GM18502 (cell line): ENCODE results near the gene EYA2.
A peak's percentile ranks its signal among the peaks of the same experiment; 100 is the strongest.

Experiments
- ATAC-seq: cut with Tn5 transposase; IDR thresholded peaks from one replicate; pipeline ENCODE4 v1.9.1; 2021; ENCODE audit warnings: mild to moderate bottlenecking; ENCODE audit not compliant: unreplicated experiment, poor library complexity

EYA2 gene

DNA sequence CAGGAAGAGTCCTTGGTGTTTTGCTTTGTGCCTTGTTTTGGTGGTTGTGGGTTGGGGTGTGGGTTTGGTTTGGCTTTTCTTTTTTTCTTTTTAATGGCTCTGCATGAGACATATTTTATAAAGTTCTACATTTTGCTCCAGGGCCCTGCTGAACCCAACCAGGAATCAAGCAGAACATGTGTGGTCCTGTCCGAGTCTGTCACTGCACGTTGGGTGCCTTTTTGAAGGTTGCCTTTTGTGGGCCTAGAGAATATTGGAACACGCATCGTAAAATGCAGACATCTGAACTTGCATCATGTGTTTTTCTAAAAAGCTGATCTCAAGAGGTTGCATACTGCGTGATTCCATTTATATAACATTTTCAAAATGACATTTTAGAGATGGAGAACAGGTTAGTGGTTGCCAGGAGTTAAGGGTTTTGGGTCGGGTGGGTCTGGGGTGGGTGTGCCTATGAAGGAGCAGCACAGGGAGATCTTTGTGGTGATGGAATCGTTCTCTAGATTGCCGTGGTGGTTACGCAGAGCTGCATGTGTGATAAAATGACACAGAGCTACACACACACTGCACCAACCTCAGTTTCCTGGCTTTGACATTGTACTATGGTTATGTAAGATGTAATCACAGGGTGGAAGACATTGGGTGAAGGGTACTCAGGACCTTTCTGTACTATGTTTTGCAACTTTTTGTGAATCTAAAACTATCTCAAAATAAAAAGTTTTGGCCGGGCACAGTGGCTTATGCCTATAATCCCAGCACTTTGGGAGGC lies 80.2 kb downstream of the EYA2 start:
- ATAC-seq: no peak

DNA sequence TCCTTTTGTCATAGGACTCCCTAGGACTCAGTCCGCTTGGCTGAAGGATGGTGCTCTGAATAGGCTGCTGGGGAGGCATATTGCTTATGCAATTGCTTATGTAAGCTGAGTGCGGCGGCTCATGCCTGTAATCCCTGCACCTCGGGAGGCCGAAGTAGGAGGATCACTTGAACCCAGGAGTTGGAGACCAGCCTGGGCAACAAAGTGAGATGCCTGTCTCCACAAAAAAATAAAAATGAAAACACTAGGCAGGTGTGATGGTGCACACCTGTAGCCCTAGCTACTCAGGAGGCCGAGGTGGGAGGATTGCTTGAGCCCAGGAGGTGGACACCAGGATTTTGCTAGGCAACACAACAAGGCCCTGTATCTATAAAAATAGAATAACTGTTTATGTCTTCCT lies 81.3 kb downstream of the EYA2 start:
- no peak for ATAC-seq

DNA sequence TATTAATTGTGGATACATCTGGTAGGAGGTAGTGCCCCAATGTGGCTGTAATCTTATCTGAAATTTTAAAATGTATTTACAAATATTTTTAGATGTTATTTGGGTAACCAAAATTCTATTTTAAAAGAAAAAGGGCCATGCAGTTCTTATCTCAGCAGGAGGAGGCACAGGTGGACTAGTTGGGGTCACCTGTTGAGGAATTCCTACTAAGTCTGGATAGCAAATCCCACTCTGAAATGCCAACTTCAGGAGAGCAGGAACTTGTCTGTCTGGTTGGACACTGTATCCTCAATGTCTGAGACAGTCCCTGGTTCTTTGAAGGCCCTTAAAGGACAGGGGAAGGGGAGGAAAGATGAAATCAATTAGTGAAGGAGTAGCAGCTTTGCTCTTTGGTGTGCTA lies 82.6 kb downstream of the EYA2 start:
- no peak for ATAC-seq

DNA sequence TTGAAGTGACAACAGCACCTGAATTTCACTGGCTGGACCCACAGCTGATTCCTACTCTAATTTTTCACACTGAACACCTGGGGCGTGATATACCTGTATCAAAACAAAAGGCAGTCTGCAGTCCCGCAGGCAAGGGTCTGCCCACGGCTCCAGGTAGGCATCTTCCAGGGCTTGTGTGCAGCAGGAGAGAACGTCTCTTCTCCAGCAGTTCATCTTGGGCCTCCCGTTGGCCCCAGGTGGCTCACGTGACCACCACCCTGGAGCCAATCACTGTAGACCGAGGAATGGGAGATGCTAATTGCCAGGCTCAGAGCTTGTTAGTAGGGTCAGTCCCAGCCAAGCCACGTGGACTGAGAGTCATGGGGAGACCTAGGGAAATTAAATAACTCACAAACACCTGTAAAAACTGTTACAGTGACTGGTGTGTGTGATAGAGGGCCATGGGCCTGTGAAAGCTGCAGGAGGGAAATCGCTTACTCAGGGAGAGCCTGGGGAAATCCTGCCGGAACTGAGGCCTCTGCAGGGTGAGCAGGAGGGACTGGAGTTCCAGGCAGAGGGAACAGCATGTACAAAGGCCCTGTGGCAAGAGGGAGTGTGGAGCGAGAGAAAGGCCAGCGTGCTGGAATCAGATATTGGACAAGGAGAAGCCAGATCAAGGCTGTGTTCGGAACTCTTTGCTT lies 83.4 kb downstream of the EYA2 start:
- no peak for ATAC-seq

DNA sequence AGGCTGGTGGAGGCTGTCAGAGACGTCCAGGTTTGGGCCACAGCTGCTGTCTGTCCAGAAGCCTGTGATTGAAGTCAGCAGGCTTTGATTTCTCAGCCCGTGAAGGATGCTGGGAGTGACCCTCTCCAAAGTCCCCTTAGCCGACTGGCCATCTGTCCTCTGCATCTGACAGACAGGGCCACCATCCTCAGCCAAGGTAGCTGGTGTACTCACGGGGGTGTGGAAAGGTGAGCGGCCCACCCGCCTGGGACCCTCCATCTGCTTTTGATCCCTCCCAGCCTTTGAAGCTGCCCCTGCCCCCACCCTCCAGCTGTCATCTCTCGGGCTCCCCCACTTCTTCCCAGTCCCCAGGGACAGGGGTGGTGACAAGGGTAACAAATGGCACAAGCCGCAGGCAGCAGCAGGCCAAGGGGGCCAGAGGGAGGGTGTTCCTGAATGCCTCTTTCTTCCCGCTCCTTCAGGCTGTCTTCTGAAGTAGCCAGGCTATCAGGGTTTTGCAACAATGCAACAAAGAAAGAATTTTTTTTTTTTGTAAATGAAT lies 84.4 kb downstream of the EYA2 start:
- ATAC-seq: no peak

DNA sequence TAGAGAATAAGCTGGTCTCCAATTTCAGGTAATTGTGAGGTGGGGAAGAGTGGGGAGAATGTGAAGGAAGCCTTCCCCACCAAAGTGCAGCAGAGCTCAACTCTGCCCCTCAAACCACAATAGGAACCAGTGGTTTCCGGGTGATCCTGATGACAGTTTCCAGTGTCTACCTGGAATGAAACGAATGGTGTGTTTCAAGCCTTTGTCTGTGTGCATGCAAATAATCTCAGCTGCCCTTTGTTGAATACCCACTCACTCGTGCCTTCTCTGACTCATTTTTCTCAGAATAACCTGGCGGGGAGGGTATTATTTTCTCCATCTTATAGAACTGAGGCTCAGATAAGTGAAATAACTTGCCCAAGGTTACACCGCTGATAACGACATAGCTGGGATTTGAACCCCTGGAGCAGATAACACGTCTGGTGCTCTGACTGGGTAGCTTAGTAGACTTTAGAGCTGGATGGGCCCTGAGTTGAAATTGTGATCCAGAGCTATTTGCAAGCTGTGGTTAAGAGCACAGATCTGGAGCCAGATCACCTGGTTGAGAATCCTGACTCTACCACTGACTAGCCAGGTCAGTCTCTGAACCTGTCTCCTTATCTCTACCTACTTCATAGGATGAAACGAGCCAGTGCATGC lies 85.1 kb downstream of the EYA2 start:
- no peak for ATAC-seq

DNA sequence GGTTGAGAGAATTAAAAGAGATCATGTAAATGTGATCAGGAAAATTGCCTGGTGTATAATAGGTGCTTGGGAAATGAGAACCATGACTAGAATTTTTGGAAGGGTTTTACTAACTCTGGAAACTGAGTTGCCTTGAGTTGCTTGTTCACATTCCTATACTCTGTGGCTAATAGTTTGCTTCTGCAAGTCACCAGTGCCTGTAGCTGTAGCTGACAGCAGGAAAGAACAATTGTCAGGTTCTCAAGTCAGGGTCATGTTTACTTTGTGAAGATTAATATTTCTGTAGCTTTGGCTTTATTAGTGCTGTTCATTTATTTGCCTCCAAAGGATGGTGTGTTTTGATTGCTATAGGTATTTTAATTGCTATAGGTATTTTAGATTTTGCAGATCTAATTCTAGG lies 86.5 kb downstream of the EYA2 start:
- no peak for ATAC-seq

DNA sequence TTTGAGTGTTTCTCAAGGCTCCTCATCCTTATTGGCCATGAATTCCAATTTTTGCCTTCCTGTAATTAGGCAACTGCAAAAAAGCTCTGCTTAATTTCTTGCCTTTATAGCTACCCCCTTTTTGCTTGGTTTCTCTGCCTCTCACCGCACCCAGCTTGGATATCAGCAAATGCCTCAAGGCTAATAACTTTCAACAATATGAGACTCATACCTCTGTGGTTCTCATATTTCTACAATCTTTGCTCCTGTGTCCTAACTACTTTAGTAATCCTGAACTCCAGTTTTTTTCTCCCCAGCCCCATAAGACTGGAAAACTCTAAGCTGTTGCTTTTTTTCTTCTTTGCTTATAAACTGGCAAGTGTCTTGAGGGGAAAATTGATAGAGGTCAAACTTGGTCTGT lies 88.8 kb downstream of the EYA2 start:
- no peak for ATAC-seq

DNA sequence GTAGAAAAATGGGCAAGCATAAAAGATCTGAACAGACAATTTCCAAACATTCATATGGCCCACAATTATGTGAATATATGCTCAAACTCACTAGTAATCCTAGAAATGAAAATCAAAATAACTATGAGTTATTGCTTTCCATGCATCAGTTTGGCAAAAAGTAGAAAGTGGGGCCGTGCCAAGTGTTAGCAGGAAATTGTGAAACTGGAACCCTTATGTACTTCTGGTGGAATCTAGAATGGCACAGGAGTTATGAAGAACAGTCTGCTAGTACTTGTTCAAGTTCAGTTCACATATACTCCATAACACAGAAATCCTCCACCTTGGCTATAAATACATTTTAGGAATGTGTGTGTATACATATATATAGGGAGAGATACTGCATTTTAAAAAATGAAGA lies 89.8 kb downstream of the EYA2 start:
- ATAC-seq: no peak

DNA sequence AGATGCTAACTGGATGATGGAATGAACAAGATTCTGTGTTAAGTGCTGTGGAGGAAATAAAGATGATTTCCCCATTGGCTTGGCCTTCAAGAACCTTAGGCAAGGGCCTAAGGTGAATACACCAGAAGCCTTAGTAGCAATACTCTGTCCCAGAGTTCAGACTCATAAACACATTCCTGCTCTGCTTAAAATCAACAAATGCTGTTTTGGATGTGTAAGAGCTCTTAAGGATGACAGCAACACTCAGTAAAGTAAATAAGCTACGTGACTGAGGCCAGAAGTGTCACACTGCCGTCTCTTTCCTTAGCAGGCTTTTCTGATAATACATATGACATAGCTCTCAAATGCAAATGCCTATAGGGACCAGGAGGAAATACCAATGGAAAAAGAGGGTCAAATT lies 90.6 kb downstream of the EYA2 start:
- ATAC-seq: no peak

DNA sequence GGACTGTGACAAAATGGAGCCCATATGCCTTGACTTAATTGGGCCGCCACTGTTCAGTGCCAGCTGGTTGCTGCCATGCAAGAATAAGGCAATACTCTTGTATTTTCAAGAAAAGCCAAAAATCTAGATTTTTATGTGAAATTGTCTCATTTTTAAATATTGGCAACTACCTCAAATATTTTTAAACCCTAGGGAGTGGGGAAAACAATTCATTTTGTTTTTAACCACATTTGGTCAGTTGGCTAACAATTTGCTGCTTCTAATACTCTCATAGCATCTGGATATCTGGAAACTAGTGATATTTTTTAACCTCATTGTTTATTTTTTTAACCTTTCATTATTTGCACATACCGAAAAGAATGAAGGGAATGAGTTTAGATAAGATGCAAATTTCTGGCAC lies 91.0 kb downstream of the EYA2 start:
- ATAC-seq: no peak

DNA sequence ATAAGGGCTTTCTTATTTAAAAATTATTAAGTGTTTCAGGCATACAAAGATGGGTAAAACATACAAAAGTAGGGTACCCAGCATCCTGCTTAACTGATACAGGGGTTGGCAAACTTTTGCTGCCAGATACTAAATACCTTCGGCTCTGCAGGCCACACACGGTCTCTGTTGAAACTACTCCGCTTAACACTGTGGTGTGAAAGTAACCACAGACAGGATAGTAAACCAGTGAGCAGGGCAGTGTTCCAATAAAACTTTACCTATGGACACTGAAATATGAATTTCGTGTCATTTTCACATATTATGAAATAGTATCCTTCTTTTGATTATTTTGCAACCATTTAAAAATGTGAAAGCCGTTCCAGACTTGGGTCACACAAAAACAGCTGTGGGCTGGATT lies 92.4 kb downstream of the EYA2 start:
- ATAC-seq: no peak

DNA sequence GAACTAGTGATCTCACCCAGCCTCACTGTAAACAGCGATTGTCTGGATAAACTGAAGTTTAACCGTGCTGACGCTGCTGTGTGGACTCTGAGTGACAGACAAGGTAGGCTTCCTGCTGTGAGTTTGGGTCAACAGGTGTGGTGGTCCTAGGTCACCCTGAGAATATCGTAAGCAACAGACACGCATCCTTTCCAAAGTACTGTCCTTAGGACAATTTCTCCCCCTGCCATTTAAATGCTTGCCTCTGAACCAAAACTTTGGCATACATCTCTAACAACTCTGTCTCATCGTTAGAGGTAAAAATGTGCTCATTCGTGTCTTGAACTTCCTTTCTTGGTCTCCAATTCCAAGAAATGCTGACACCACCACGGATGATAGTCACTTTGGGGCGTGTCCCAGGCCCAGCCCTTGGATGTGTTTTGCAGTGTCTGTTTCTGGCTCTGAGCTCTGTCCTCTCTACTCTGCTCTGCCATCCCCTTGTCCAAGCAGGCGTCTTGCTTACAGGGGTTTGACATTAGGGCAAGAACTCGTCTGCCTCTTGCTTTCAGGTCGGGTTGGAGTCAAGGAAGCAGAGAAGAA lies 95.5 kb downstream of the EYA2 start:
- ATAC-seq: no peak

DNA sequence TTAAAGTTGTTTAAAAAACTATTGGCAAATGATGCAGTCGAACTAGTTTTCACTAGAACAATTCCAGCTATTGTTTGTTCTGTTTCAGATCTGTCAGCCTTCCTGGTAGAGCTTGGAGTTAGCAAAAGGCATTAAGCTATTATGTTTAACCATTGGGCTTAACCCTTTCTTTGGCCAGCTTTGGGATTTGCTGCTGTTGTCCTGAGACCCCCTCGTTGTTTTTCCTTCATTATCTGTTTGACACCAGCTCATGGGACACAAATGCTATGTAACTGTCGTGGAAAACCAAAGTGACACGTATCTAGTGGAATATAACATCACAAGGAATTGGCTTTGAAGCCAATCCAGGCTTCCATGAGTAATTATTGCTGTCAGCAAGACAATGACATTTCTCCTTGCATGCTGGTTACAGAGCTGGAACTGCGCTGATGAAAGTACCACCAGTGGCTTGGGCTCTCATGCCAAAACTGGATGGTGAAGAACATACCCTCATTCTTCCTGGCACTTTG lies 96.0 kb downstream of the EYA2 start:
- no peak for ATAC-seq

DNA sequence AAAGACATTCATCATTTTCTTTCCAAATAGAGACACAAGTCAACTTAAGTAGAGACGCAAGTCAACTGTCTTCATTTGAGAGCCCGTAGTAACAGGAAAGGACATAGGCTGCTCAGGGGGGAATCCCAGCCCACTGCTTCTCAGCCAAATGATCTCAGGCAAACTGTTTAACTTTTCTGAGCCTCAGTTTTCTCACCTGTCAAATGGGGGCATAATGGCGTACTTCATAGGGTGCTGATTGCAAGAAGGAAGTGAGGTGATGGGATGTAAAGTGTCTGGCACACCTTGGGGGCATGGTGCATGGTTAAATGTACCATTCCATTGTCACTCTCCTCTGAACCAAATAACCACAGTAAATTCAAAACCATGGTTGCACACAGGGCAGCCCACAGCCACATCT lies 96.5 kb downstream of the EYA2 start:
- ATAC-seq: no peak

DNA sequence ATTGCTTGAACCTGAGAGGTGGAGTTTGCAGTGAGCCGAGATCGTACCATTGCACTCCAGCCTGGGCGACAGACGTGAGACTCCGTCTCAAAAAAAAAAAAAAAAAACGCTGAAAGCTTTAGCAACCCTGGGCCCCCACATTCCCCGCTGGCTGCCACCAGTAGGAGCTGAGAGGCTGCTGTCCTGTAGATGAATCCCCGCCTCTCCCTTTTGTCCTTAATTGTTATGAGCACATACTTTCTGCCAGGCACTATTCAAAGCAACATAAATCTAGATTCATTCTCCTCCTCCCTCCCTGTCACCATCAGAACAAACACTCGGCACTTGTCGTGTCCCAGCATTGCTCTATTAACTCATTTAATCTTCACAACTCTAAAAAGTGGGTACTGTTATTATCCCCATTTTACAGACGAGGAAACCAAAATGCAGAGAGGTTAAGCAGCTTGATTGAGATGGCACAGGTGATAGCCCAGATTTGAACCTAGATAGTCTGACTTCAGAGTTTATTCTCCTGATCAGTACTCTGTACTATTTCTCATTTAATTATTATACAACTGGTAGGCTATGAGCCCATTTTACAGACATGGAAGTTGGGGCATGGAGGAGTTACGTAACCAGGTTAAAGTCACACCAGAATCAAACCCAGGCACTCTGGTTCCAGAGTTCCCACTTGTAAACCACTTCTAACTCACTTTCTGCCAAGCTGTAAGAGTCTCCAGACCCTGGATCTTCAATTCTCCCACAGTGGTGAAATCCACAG lies 97.4 kb downstream of the EYA2 start:
- no peak for ATAC-seq

DNA sequence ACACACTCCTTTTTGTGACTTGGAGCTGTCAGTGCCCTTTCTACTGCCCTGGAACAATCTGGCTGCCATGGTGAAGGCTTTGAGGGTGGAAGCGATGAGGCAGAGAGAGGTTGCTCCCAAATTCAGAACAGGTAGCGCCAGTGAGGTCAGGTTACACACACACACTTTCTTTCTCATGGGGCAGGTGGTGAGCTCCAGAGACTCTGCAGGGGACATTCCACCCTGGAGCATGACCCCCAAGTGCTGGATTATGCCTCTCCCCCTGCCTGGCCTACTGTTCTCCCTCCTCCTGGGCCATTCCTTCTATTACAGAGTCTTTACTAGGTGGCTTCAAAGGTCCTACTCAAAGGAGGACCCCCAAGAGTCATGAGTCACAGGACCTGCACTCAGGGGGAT lies 98.0 kb downstream of the EYA2 start:
- ATAC-seq: no peak

DNA sequence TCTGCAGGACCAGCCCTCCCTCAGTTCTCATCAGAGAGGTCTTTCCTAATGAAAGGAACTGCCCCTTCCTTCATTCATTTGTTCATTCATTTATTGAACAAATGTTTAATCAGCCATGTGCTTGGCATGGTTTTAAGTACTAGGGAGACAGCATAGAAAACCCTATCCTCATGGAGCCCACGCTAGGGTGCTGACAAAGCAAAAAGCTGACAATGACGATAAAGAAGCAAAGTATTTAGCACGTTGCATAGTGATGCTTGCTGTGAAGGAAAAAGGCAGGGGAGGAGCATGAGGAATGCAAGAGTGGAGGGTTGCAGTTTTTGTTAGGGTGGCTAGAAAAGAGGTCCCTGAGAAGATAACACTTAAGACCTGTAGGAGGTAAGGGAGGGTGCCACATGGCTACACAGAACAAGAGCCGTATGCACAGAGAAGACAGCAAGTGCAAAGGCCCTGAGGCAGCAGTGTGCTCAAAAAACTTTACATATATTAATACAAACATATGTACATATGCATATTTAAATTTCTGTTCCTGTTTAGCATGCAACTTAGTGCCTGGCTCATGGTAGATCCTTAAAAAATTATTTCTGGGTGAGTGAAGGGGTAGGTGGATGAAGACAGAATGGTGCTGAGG lies 98.9 kb downstream of the EYA2 start:
- no peak for ATAC-seq

DNA sequence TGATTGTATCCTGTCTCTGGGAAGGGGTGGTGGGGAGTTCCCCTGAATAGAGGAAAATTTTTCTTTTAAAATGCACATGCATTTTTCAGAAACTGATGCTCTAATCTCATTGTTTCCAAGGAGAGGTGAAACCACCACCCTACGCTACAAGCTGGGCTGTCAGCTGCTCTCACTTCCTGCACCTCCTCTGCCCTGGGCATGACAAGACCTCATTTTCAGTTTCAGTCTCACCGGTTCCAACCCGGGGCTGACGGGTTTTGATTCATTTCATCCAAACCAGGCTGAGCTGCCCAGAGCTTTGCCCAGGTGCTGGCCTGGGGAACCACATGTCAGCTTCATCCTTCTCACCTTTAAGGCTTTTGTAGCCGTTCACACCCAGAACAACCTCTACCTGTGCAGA lies 99.7 kb downstream of the EYA2 start:
- ATAC-seq: peak; percentile 95
